Neural crest cell (in vitro differentiated cells): ENCODE data around the gene ZDHHC22. TPM values are rescaled to one million over a fixed set of nuclear protein-coding genes. Genes with fewer than 3 reads are reported as not detected.

Source experiments
- DNase-seq: peaks from one replicate; pipeline ENCODE4 v3.0.0; 2021; ENCODE audit warnings: low read depth, mixed read lengths, low spot score
- H3K27ac Mint-ChIP-seq: one replicate; pipeline ENCODE4 v1.8.0; 2021; ENCODE audit warnings: mild to moderate bottlenecking, mixed read lengths; ENCODE audit not compliant: unreplicated experiment
- H3K27me3 Mint-ChIP-seq: 2 replicates; pipeline ENCODE4 v1.8.0; 2021; ENCODE audit warnings: low read depth, mild to moderate bottlenecking, mixed read lengths
- H3K36me3 Mint-ChIP-seq: 2 replicates; pipeline ENCODE4 v1.8.0; 2021; ENCODE audit warnings: low read depth, mild to moderate bottlenecking, mixed read lengths
- H3K4me1 Mint-ChIP-seq: 2 replicates; pipeline ENCODE4 v1.8.0; 2021; ENCODE audit warnings: mixed read lengths
- H3K4me3 Mint-ChIP-seq: one replicate; pipeline ENCODE4 v1.8.0; 2021; ENCODE audit warnings: mild to moderate bottlenecking, mixed read lengths
- H3K9me3 Mint-ChIP-seq: 2 replicates; pipeline ENCODE4 v1.8.0; 2021; ENCODE audit warnings: mixed read lengths
- total RNA-seq: library from RNA; stranded (reverse); gene quantifications from 2 replicates; pipeline ENCODE4 v1.2.1, GENCODE V29; 2021
- TF ChIP-seq, protein P1 (sequence below): fragments of 200-600 bp; sonication (generic); conservative IDR thresholded peaks from 2 replicates; pipeline ENCODE4 v1.5.0; 2021; ENCODE audit warnings: antibody characterized with exemption, mild to moderate bottlenecking

ZDHHC22 gene
- total RNA-seq, 1 donor from 2014 or later = 5.6 TPM

DNA sequence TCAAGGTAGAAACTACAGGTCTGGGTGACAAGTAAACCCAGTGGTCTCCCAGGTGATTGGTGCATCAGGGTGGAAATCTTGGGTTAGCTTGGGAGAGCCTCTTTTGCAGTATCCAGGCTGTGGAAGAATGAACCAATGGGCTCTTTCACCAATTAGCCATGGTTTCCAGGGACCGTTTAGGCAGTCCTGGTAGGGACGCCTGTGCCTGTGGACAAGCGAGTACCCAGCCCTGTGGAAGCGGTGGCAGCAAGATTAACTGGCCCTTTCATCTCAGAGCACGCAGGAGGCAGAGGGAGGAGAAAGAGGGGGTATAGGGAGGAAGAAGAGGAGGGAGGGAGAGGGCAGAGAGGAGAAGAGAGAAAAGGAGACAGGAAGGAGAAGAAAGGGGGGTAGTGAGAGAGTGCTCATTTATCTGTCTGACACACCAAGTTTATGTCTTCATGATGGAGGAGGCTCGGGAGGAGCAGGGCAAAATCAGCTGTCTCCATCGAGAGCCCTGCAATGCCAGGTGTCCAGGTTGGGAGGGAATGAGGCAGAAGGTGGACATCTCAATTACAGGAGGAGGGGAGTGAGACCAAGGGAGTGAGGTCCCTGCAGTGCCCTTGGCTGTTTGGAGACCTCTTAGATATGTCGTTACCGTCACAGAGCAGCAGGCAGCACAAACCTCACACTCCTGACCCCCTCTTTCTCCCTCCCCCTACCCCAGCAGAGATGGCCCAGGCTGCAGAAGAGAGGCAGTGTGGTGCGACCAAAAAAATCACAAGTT lies 4.6 kb upstream of the ZDHHC22 start:
- Mint-ChIP-seq H3K4me3 (no peak overlapping the region), H3K9me3 (no peaks in the 10 kb centered on the region), H3K27ac (peak overlapping the region; percentile 25)

DNA sequence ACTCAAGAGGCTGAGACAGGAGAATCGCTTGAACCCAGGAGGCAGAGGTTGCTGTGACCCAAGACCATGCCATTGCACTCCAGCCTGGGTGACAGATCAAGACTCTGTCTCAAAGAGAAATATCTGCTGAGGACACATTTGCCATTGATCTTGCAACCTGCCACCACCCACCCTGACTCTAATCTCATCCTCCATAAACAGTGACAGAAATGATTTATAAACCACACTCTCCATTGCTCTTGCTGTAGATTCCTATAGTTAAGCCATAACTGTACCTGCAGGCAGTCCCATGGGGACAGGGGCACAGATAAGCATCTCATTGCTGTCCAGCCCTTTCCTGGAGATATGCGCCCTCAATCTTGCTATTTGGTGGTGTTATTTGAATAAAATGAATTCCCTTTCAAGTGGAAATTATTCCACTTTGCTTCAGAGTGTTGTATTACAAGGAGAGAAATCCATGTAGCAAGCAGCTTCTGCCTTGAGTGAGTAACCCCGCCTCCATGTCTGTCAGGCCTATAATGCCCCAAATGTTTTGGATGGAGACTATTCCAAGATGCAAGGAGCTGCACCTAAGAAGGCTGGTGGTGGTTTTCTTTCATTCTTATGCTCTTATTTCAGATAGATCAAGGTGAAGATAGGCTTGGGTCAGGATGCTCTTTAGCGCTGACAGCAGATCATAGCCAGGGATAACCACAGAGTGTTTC lies 3.0 kb upstream of the ZDHHC22 start:
- Mint-ChIP-seq H3K36me3 (no peaks in the 10 kb centered on the region), H3K4me1 (peaks cover 23% of the 10 kb centered on the region), H3K4me3 (peak overlapping the region; percentile 3), H3K9me3 (no peaks in the 10 kb centered on the region), H3K27me3 (peaks cover 75% of the 10 kb centered on the region), H3K27ac (no peak overlapping the region)
- DNase-seq = no peak
- TF ChIP-seq, protein P1, sequence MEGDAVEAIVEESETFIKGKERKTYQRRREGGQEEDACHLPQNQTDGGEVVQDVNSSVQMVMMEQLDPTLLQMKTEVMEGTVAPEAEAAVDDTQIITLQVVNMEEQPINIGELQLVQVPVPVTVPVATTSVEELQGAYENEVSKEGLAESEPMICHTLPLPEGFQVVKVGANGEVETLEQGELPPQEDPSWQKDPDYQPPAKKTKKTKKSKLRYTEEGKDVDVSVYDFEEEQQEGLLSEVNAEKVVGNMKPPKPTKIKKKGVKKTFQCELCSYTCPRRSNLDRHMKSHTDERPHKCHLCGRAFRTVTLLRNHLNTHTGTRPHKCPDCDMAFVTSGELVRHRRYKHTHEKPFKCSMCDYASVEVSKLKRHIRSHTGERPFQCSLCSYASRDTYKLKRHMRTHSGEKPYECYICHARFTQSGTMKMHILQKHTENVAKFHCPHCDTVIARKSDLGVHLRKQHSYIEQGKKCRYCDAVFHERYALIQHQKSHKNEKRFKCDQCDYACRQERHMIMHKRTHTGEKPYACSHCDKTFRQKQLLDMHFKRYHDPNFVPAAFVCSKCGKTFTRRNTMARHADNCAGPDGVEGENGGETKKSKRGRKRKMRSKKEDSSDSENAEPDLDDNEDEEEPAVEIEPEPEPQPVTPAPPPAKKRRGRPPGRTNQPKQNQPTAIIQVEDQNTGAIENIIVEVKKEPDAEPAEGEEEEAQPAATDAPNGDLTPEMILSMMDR = no peak

More for the DNA sequence above, 4.6 kb upstream of the ZDHHC22 start:
- H3K36me3 Mint-ChIP-seq = no peaks in the 10 kb centered on the region
- no peak for DNase-seq
- peaks cover 15% of the 10 kb centered on the region for H3K4me1 Mint-ChIP-seq
- H3K27me3 Mint-ChIP-seq = peaks cover 65% of the 10 kb centered on the region
- TF ChIP-seq, protein P1 = no peak

DNA sequence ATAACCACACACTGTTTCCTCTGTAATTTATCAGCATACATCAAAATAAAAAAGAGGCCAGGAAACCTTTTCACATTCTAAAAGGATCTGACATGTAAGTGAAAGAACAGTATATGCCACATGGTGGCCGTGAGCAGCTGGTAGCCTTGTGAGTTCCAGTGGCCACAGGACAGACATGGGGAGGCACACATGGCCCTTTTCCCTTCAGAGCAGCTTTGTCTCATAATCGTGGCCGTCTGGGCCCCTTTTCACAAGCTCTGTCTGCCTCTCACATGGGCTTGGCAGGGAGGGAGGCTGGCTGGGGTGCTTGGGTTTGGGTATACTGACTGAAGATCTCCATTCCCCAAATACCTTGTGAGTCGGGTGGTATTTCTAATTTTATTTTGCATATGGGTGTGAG lies 1.5 kb upstream of the ZDHHC22 start:
- peak overlapping the region; percentile 89 for H3K4me3 Mint-ChIP-seq
- DNase-seq = no peak
- H3K9me3 Mint-ChIP-seq = no peaks in the 10 kb centered on the region
- TF ChIP-seq, protein P1 = no peak
- H3K4me1 Mint-ChIP-seq = peaks cover 33% of the 10 kb centered on the region
- no peaks in the 10 kb centered on the region for H3K36me3 Mint-ChIP-seq
- H3K27ac Mint-ChIP-seq = peak overlapping the region; percentile 44
- peaks cover 80% of the 10 kb centered on the region for H3K27me3 Mint-ChIP-seq

DNA sequence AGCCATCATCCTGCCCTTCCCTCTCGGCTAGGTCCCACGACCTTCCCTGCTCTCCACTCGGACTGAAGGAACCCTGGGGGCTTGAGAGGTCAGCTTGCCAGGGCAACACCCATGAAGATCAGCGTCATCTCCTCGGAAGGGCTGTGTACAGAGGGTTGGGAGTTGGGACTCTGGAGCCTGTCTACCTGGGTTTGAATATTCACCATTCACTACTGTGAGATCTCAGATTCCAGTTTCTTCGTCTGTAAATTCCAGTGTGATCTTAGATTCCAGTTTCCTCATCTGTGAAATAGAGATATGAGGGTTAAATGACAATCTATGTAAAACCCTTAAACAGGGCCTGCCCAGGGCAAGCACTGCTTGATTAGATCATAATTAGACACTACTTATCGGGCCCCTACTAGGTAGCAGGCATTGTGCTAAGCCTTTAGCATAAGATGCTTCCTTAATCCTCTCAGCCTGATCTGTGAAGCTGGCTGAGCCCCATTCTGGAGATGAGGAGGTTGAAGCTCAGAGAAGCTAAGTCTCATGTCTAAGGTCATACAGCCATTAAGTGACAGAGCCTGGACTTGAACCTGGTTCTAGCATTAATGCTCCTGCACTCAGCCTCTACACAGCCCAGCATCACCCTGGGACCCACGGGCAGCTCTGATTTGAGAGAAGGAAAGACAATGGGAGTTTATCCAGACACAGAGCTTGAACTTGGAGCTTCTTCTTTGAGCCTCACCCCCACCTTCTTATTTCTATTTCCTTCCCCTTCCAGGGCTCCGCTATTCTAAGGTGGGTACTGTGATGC lies 612 bp upstream of the ZDHHC22 start:
- peaks cover 33% of the 10 kb centered on the region for H3K4me1 Mint-ChIP-seq
- DNase-seq = no peak
- no peak overlapping the region for H3K27ac Mint-ChIP-seq
- TF ChIP-seq, protein P1 = no peak
- H3K4me3 Mint-ChIP-seq = peak overlapping the region; percentile 89
- H3K27me3 Mint-ChIP-seq = peaks cover 82% of the 10 kb centered on the region
- no peaks in the 10 kb centered on the region for H3K9me3 Mint-ChIP-seq
- no peaks in the 10 kb centered on the region for H3K36me3 Mint-ChIP-seq
